ENCODE results near the gene IL16.

GRCh38 chr15:81323944-81324881 lies 127.5 kb downstream of the IL16 start, which contains the start of gene STARD5:
- TF ChIP-seq POLR2AphosphoS5 (IDR thresholded peaks at IDR 0.05; ENCODE audit: borderline replicate concordance, low read depth, low read length): no peak
- no peak for TF ChIP-seq EZH2 (IDR thresholded peaks at IDR 0.05)
- no peak for TF ChIP-seq FOXP2 (optimal IDR thresholded peaks at IDR 0.05; ENCODE audit: control extremely low read depth, extremely low read length, insufficient read depth)

Measured in SK-N-MC (cell line).